Endodermal cell (in vitro differentiated cells): ENCODE results near the gene LUC7L. TPM values are rescaled to one million over a fixed set of nuclear protein-coding genes. Genes with fewer than 3 reads are reported as not detected.

Experiments used
- DNase-seq: peaks from one replicate; pipeline ENCODE4 v3.0.0-alpha.2; 2017
- H3K27ac ChIP-seq: 2 replicates; pipeline ENCODE4 v1.5.1; 2013; ENCODE audit warnings: mild to moderate bottlenecking, low read depth, low read length, moderate library complexity
- H3K27me3 ChIP-seq: 2 replicates; pipeline ENCODE4 v1.6.1; 2013; ENCODE audit warnings: mild to moderate bottlenecking, low read length, moderate library complexity; ENCODE audit not compliant: insufficient read depth, control insufficient read depth, poor library complexity, severe bottlenecking
- H3K36me3 ChIP-seq: 2 replicates; pipeline ENCODE4 v1.7.0; 2013; ENCODE audit warnings: mild to moderate bottlenecking, low read length, moderate library complexity; ENCODE audit not compliant: control insufficient read depth, insufficient read depth
- H3K4me1 ChIP-seq: one replicate; pipeline ENCODE4 v1.7.0; 2013; ENCODE audit warnings: low read length; ENCODE audit not compliant: control insufficient read depth, insufficient read depth
- H3K4me3 ChIP-seq: 2 replicates; pipeline ENCODE4 v1.5.1; 2013; ENCODE audit warnings: mild to moderate bottlenecking, low read length, moderate library complexity
- H3K9ac ChIP-seq: 2 replicates; pipeline ENCODE4 v1.6.1; 2013; ENCODE audit warnings: mild to moderate bottlenecking, low read length, moderate library complexity; ENCODE audit not compliant: poor library complexity, severe bottlenecking; ENCODE audit errors: extremely low read depth
- H3K9me3 ChIP-seq: 2 replicates; pipeline ENCODE4 v1.6.1; 2013; ENCODE audit warnings: mild to moderate bottlenecking, low read length, moderate library complexity; ENCODE audit not compliant: control insufficient read depth
- H3K27ac Mint-ChIP-seq: 2 replicates; pipeline ENCODE4 v1.8.0; 2020; ENCODE audit warnings: mixed read lengths
- H3K27me3 Mint-ChIP-seq: 2 replicates; pipeline ENCODE4 v1.8.0; 2021; ENCODE audit warnings: mild to moderate bottlenecking, mixed read lengths; ENCODE audit not compliant: insufficient read depth
- H3K36me3 Mint-ChIP-seq: 2 replicates; pipeline ENCODE4 v1.8.0; 2020; ENCODE audit warnings: low read depth, mixed read lengths
- H3K4me1 Mint-ChIP-seq: 2 replicates; pipeline ENCODE4 v1.8.0; 2020; ENCODE audit warnings: mixed read lengths
- H3K4me3 Mint-ChIP-seq: 2 replicates; pipeline ENCODE4 v1.8.0; 2020; ENCODE audit warnings: mild to moderate bottlenecking, moderate library complexity, mixed read lengths
- H3K9me3 Mint-ChIP-seq: 2 replicates; pipeline ENCODE4 v1.8.0; 2020; ENCODE audit warnings: mild to moderate bottlenecking, mixed read lengths
- CTCF ChIP-seq: fragments of 200-600 bp; sonication (generic); conservative IDR thresholded peaks from 2 replicates; pipeline ENCODE4 v1.5.0; 2021; ENCODE audit warnings: antibody characterized with exemption, mild to moderate bottlenecking
- WGBS, 2 experiments: methylation state at CpG; one replicate each; pipeline versions ENCODE4 v1.1.5 to v1.1.7; 2013; ENCODE audit warnings: missing lambda C conversion rate in 2 of 2, mixed read lengths in 1 of 2; ENCODE audit not compliant: insufficient coverage in 1 of 2, insufficient read length in 1 of 2; 5-methylcytosine and 5-hydroxymethylcytosine counted together
- total RNA-seq, 2 donors: library from RNA; stranded (reverse); fragmentation: NEBNext Ultra II Directional in 1 of 2; extraction: Animal tissue kit (Norgen Biotek cat#: 25700) in 1 of 2; gene quantifications; 2 replicates in 1 of 2; 3 replicates in 1 of 2; pipeline ENCODE4 v1.2.1, GENCODE V29; 2021

LUC7L gene
- total RNA-seq, 2 donors from 2014 or later: 130 to 151 TPM

- no peak overlapping the region for H3K27ac Mint-ChIP-seq
- H3K27me3 Mint-ChIP-seq: peaks cover 52% of the 10 kb centered on the region
- no peaks in the 10 kb centered on the region for H3K9me3 ChIP-seq
- no peak overlapping the region for H3K27ac ChIP-seq
- WGBS, 2 experiments: 85 to 88% methylated on average over 13 to 17 of the region's 17 CpGs
- DNase-seq: no peak
- H3K36me3 ChIP-seq: peaks cover 7% of the 10 kb centered on the region
- H3K9me3 Mint-ChIP-seq: no peaks in the 10 kb centered on the region
- H3K4me3 Mint-ChIP-seq: no peak overlapping the region
- H3K4me1 Mint-ChIP-seq: peaks cover 12% of the 10 kb centered on the region
- H3K9ac ChIP-seq: no peak overlapping the region
- H3K4me3 ChIP-seq: no peak overlapping the region
- peaks cover 10% of the 10 kb centered on the region for H3K36me3 Mint-ChIP-seq
- H3K4me1 ChIP-seq: no peaks in the 10 kb centered on the region
- peaks cover 61% of the 10 kb centered on the region for H3K27me3 ChIP-seq
- TF ChIP-seq CTCF: no peak
Measured at GRCh38 chr16:179211-180092, 49.8 kb downstream of the LUC7L start.

- no peak overlapping the region for H3K27ac ChIP-seq
- H3K27ac Mint-ChIP-seq: no peak overlapping the region
- H3K9me3 Mint-ChIP-seq: no peaks in the 10 kb centered on the region
- no peak overlapping the region for H3K9ac ChIP-seq
- H3K9me3 ChIP-seq: no peaks in the 10 kb centered on the region
- no peaks in the 10 kb centered on the region for H3K4me1 ChIP-seq
- DNase-seq: no peak
- H3K4me3 Mint-ChIP-seq: no peak overlapping the region
- peaks cover 69% of the 10 kb centered on the region for H3K27me3 ChIP-seq
- H3K36me3 Mint-ChIP-seq: peaks cover 7% of the 10 kb centered on the region
- H3K4me1 Mint-ChIP-seq: peaks cover 13% of the 10 kb centered on the region
- WGBS, 2 experiments: 90% methylated on average over 10 of the region's 11 CpGs
- no peak for TF ChIP-seq CTCF
- H3K4me3 ChIP-seq: no peak overlapping the region
- H3K36me3 ChIP-seq: peaks cover 4% of the 10 kb centered on the region
- peaks cover 60% of the 10 kb centered on the region for H3K27me3 Mint-ChIP-seq
Measured at GRCh38 chr16:178668-179015, 50.6 kb downstream of the LUC7L start.

- H3K27ac Mint-ChIP-seq: no peak overlapping the region
Measured at GRCh38 chr16:177981-178667, 51.1 kb downstream of the LUC7L start.

More at GRCh38 chr16:177981-178667, 51.1 kb downstream of the LUC7L start:
- Mint-ChIP-seq H3K36me3 (peaks cover 7% of the 10 kb centered on the region), H3K4me3 (no peak overlapping the region), H3K4me1 (peaks cover 13% of the 10 kb centered on the region), H3K9me3 (no peaks in the 10 kb centered on the region), H3K27me3 (peaks cover 65% of the 10 kb centered on the region)
- WGBS, 2 experiments: 73 to 75% methylated on average over 7 to 11 of the region's 11 CpGs
- Histone ChIP-seq H3K4me3 (no peak overlapping the region), H3K36me3 (peaks cover 4% of the 10 kb centered on the region), H3K27me3 (peaks cover 74% of the 10 kb centered on the region), H3K9me3 (no peaks in the 10 kb centered on the region), H3K9ac (no peak overlapping the region), H3K27ac (no peak overlapping the region), H3K4me1 (no peaks in the 10 kb centered on the region)
- TF ChIP-seq CTCF: no peak
- no peak for DNase-seq
